GM12878 (cell line): ENCODE measurements around the gene TMEM151A. TPM values are rescaled to one million over a fixed set of nuclear protein-coding genes. Genes with fewer than 3 reads are reported as not detected.

Experiments
- ATAC-seq: fragments of 200-7000 bp; cut with Tn5 transposase; 3 replicates; pipeline ENCODE4 v1.9.1; 2020; ENCODE audit warnings: mild to moderate bottlenecking, moderate library complexity
- BruUV-seq: library from RNA; stranded (reverse); fragments of 400-500 nt; replicated peaks from 2 replicates; lab custom pipeline; 2021; lab: Mats Ljungman, UMichigan
- CTCF ChIA-PET: fragments of 300-600 bp; sonication (Branson Sonifier 250); formaldehyde crosslinking; extraction: SDS; loops from one replicate; lab custom pipeline; 2021; ENCODE audit warnings: inconsistent platforms; lab: Yijun Ruan, JAX
- POLR2A ChIA-PET: fragments of 350-600 bp; formaldehyde crosslinking; extraction: SDS; loops from one replicate; lab custom pipeline; 2021; ENCODE audit warnings: inconsistent platforms; lab: Charles Lee
- RAD21 ChIA-PET: fragments of 300-600 bp; sonication (Branson Sonifier 250); formaldehyde crosslinking; loops from one replicate; lab custom pipeline; 2023; ENCODE audit warnings: antibody characterized with exemption; ENCODE audit not compliant: unreplicated experiment; lab: Charles Lee
- SMC1A ChIA-PET: fragments of 300-600 bp; sonication (Branson Sonifier 250); formaldehyde crosslinking; loops from one replicate; lab custom pipeline; 2023; ENCODE audit not compliant: unreplicated experiment, uncharacterized antibody; lab: Charles Lee
- DNase-seq: peaks from one replicate; pipeline ENCODE4 v3.0.0-alpha.2; 2011; ENCODE audit warnings: low read depth, low spot score
- FAIRE-seq: peaks from 3 replicates; lab custom pipeline; 2011; peaks lifted over from hg19 to GRCh38; lab: Jason Lieb, UNC
- H2AFZ ChIP-seq: 2 replicates; pipeline ENCODE4 v1.6.0; 2011; ENCODE audit warnings: low read depth, low read length, control low read depth; ENCODE audit not compliant: control insufficient read depth
- H3K27ac ChIP-seq: 2 replicates; pipeline ENCODE4 v1.5.1; 2011; ENCODE audit warnings: control low read depth; ENCODE audit not compliant: control insufficient read depth, insufficient read depth
- H3K27me3 ChIP-seq, 2 experiments: replicated peaks in 1 of 2; 2 replicates each; pipeline versions ENCODE4 v1.6.0 to v1.6.1; 2011; ENCODE audit warnings: low read length in 1 of 2; ENCODE audit not compliant: control insufficient read depth in 2 of 2, insufficient read depth in 2 of 2
- H3K36me3 ChIP-seq, 2 experiments: 2 replicates each; pipeline ENCODE4 v1.5.1; 2011; ENCODE audit warnings: low read length in 1 of 2; ENCODE audit not compliant: control insufficient read depth in 2 of 2, insufficient read depth in 2 of 2
- H3K4me1 ChIP-seq: 2 replicates; pipeline ENCODE4 v1.6.1; 2011; ENCODE audit warnings: mild to moderate bottlenecking, low read length, moderate library complexity, mixed read lengths; ENCODE audit not compliant: control insufficient read depth, insufficient read depth
- H3K4me2 ChIP-seq: 2 replicates; pipeline ENCODE4 v1.6.0; 2011; ENCODE audit warnings: control low read depth; ENCODE audit not compliant: control insufficient read depth, insufficient read depth
- H3K4me3 ChIP-seq: fragments of 200-600 bp; sonication (generic); 2 replicates; pipeline ENCODE4 v1.5.1; 2016
- H3K79me2 ChIP-seq: 2 replicates; pipeline ENCODE4 v1.6.0; 2011; ENCODE audit warnings: low read length; ENCODE audit not compliant: control insufficient read depth, insufficient read depth
- H3K9ac ChIP-seq: 2 replicates; pipeline ENCODE4 v1.8.0; 2011; ENCODE audit warnings: low read length, control low read depth, mixed read lengths; ENCODE audit not compliant: control insufficient read depth, insufficient read depth
- H3K9me3 ChIP-seq: replicated peaks from 3 replicates; pipeline ENCODE4 v1.5.1; 2011; ENCODE audit warnings: mild to moderate bottlenecking, low read length; ENCODE audit not compliant: control insufficient read depth, insufficient read depth
- H4K20me1 ChIP-seq: 2 replicates; pipeline ENCODE4 v1.6.0; 2011; ENCODE audit not compliant: control insufficient read depth, insufficient read depth
- CBFB ChIP-seq: IDR thresholded peaks from 2 replicates; pipeline ENCODE4 v1.6.1; 2016; ENCODE audit warnings: antibody characterized with exemption, low read depth
- CBX3 ChIP-seq: fragments of 200-600 bp; sonication (generic); IDR thresholded peaks from 2 replicates; pipeline ENCODE4 v1.6.1; 2016; ENCODE audit warnings: low read depth, borderline replicate concordance
- DPF2 ChIP-seq: fragments of 450-650 bp; IDR thresholded peaks from 2 replicates; pipeline ENCODE4 v1.6.1; 2017; ENCODE audit warnings: mild to moderate bottlenecking
- PAX5 ChIP-seq: IDR thresholded peaks from 2 replicates; pipeline ENCODE4 v1.6.1; 2011; ENCODE audit warnings: low read depth, low read length, borderline replicate concordance
- RAD21 ChIP-seq: IDR thresholded peaks from 2 replicates; pipeline ENCODE4 v1.6.1; 2011; ENCODE audit warnings: mild to moderate bottlenecking, low read depth, low read length, moderate library complexity; ENCODE audit not compliant: insufficient read depth
- SRF ChIP-seq, 2 experiments: IDR thresholded peaks; 2 replicates each; pipeline ENCODE4 v1.6.1; 2011; ENCODE audit warnings: low read depth in 2 of 2, low read length in 2 of 2, mild to moderate bottlenecking in 1 of 2, moderate library complexity in 1 of 2
- TAF1 ChIP-seq: IDR thresholded peaks from 2 replicates; pipeline ENCODE4 v1.6.1; 2011; ENCODE audit warnings: mild to moderate bottlenecking, low read depth, low read length, borderline replicate concordance
- ZNF217 ChIP-seq: fragments of 450-650 bp; IDR thresholded peaks from 2 replicates; pipeline ENCODE4 v1.6.1; 2017; ENCODE audit warnings: antibody characterized with exemption, mild to moderate bottlenecking
- WGBS: methylation state at CpG from one replicate; pipeline ENCODE4 v1.1.6; 2016; ENCODE audit warnings: low lambda C conversion rate; ENCODE audit not compliant: insufficient replicate concordance, insufficient coverage; ENCODE audit errors: missing lambda C conversion rate; 5-methylcytosine and 5-hydroxymethylcytosine counted together
- in situ Hi-C: fragments of 300-500 bp; cut with MboI; formaldehyde crosslinking; loops from 9 replicates; pipeline ENCODE4 v1.14.3; 2018; ENCODE audit warnings: mixed read lengths
- intact Hi-C: fragments of 100-400 bp; cut with micrococcal nuclease; formaldehyde crosslinking; loops from one replicate; pipeline ENCODE4 v1.14.2; 2022; ENCODE audit not compliant: unreplicated experiment
- polyA plus RNA-seq, 11 experiments: library from polyadenylated mRNA; depleted of rRNA in 4 of 11; unstranded in 6 of 11; stranded (reverse) in 5 of 11; fragments of >200 nt; fragmentation: Nextera tagmentation in 4 of 11; fragmentation: Illumina TruSeq in 1 of 11; extraction: Ambion mirVana in 4 of 11; extraction: Trizol in 1 of 11; gene quantifications; 1 replicate in 1 of 11; 2 replicates in 10 of 11; pipeline versions ENCODE4 v1.2.1 to v1.2.3, GENCODE V29; 2011 to 2016; ENCODE audit warnings: inconsistent platforms in 2 of 11, missing spikeins in 2 of 11, low read depth in 1 of 11
- total RNA-seq, 4 experiments: library from RNA; depleted of rRNA in 3 of 4; stranded (reverse); fragments of >200 nt in 3 of 4; fragmentation: Illumina TruSeq in 1 of 4; extraction: Trizol in 1 of 4; gene quantifications; 2 replicates each; pipeline versions ENCODE4 v1.2.1 to v1.2.3, GENCODE V29; 2013 to 2021
- TF ChIP-seq, protein P1 (sequence below): fragments of 450-650 bp; IDR thresholded peaks from 2 replicates; pipeline ENCODE4 v1.6.1; 2017; ENCODE audit warnings: antibody characterized with exemption, mild to moderate bottlenecking, moderate library complexity
- TF ChIP-seq, protein P2 (sequence below): fragments of 450-650 bp; IDR thresholded peaks from 2 replicates; pipeline ENCODE4 v1.6.1; 2017; ENCODE audit warnings: mild to moderate bottlenecking, moderate library complexity
- TF ChIP-seq, protein P3 (sequence below): fragments of 450-650 bp; IDR thresholded peaks from 2 replicates; pipeline ENCODE4 v1.6.1; 2017; ENCODE audit warnings: mild to moderate bottlenecking
- TF ChIP-seq, protein P4 (sequence below): IDR thresholded peaks from 2 replicates; pipeline ENCODE4 v1.6.1; 2011; ENCODE audit warnings: low read depth, low read length, improper control_type of control experiment, borderline replicate concordance

The TMEM151A gene
- total and polyA plus RNA-seq, 10 of the 15 experiments (the other 5 are each of a cell fraction or from before 2014, with no cell fraction given), result not detected

DNA sequence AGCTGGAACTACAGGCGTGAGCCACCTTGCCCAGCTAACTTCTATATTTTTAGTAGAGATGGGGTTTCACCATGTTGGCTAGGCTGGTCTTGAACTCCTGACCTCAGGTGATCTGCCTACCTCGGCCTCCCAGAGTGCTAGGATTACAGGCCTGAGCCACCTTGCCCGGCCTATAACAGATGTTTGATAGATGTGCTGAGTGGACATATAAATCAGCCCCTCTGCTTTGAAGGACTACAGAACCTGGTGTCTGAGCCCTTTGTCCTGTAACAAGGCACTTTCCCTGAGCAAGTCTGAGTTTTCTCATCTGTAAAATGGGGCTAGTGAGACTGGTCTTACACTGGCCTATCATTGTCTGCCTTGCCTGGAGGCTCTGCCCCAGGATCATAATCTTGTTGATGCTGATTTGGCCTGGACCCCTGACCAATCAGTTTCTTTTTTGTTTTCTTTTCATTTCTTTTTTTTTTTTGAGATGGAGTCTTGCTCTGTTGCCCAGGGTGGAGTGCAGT lies 37.5 kb downstream of the TMEM151A start (continued):
- TF ChIP-seq, protein P1, sequence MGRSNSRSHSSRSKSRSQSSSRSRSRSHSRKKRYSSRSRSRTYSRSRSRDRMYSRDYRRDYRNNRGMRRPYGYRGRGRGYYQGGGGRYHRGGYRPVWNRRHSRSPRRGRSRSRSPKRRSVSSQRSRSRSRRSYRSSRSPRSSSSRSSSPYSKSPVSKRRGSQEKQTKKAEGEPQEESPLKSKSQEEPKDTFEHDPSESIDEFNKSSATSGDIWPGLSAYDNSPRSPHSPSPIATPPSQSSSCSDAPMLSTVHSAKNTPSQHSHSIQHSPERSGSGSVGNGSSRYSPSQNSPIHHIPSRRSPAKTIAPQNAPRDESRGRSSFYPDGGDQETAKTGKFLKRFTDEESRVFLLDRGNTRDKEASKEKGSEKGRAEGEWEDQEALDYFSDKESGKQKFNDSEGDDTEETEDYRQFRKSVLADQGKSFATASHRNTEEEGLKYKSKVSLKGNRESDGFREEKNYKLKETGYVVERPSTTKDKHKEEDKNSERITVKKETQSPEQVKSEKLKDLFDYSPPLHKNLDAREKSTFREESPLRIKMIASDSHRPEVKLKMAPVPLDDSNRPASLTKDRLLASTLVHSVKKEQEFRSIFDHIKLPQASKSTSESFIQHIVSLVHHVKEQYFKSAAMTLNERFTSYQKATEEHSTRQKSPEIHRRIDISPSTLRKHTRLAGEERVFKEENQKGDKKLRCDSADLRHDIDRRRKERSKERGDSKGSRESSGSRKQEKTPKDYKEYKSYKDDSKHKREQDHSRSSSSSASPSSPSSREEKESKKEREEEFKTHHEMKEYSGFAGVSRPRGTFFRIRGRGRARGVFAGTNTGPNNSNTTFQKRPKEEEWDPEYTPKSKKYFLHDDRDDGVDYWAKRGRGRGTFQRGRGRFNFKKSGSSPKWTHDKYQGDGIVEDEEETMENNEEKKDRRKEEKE, result no peak
- TF ChIP-seq TAF1, result no peak
- no peak for TF ChIP-seq DPF2
- no peak for TF ChIP-seq CBX3
- no peak for TF ChIP-seq SRF (IDR thresholded peaks at IDR 0.05; ENCODE audit: low read depth in 2 of 2, low read length in 2 of 2)
- TF ChIP-seq, all 136 proteins: peak for 0

DNA sequence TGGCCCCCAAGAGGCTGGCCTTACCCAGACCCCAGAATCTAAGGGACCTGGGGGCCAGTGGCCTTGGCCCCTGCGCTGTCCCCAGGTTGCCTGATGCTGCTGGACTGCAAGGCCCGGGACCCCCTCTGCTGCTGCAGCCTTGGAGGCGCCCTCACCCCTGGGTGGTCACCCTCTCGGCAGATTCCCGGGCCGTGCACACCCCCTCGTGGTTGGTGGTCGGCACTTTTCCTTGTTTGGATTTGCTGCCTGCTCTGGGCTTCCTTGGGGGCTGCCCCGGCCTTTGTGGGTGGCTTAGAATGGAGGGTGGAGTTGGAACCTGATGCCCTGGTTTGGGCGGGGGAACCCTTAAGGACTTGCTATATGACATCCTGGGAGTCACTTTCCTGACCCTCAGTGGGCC lies 39.2 kb downstream of the TMEM151A start:
- intact Hi-C loops (no loop called here), in situ Hi-C loops (no loop called here)
- Histone ChIP-seq H3K36me3 (no peaks in the 10 kb centered on the region), H3K79me2 (no peaks in the 10 kb centered on the region), H2AFZ (no peak overlapping the region), H3K9me3 (no peaks in the 10 kb centered on the region), H3K4me3 (no peak overlapping the region), H3K27ac (no peak overlapping the region), H3K4me1 (peaks cover 10% of the 10 kb centered on the region), H3K27me3 (no peaks in the 10 kb centered on the region), H3K4me2 (no peak overlapping the region), H3K9ac (no peak overlapping the region), H4K20me1 (no peaks in the 10 kb centered on the region)
- ChIA-PET RAD21 (interaction anchor here (1.0 to 3.0 kb wide), 2 partner anchors 19 to 42 kb away, joined by 3 to 19 read pairs; partner anchors contain the start of gene YIF1A), CTCF (interaction anchor here (5.7 kb wide), 1 partner anchor 20 kb away, joined by 96 read pairs; no protein-coding TSS in a partner anchor), POLR2A (interaction anchor here (1.0 to 1.5 kb wide), 2 partner anchors 14 to 33 kb away, joined by 3 read pairs; partner anchors contain the start of gene BRMS1), SMC1A (interaction anchor here (3.9 kb wide), 1 partner anchor 19 kb away, joined by 33 read pairs; no protein-coding TSS in a partner anchor)
- BruUV-seq, result no TSS peak
- DNase-seq (no peak), ATAC-seq (no peak), FAIRE-seq (no peak)
- 37% methylated on average over 10 of the region's 10 CpGs for WGBS
- TF ChIP-seq, protein P2, sequence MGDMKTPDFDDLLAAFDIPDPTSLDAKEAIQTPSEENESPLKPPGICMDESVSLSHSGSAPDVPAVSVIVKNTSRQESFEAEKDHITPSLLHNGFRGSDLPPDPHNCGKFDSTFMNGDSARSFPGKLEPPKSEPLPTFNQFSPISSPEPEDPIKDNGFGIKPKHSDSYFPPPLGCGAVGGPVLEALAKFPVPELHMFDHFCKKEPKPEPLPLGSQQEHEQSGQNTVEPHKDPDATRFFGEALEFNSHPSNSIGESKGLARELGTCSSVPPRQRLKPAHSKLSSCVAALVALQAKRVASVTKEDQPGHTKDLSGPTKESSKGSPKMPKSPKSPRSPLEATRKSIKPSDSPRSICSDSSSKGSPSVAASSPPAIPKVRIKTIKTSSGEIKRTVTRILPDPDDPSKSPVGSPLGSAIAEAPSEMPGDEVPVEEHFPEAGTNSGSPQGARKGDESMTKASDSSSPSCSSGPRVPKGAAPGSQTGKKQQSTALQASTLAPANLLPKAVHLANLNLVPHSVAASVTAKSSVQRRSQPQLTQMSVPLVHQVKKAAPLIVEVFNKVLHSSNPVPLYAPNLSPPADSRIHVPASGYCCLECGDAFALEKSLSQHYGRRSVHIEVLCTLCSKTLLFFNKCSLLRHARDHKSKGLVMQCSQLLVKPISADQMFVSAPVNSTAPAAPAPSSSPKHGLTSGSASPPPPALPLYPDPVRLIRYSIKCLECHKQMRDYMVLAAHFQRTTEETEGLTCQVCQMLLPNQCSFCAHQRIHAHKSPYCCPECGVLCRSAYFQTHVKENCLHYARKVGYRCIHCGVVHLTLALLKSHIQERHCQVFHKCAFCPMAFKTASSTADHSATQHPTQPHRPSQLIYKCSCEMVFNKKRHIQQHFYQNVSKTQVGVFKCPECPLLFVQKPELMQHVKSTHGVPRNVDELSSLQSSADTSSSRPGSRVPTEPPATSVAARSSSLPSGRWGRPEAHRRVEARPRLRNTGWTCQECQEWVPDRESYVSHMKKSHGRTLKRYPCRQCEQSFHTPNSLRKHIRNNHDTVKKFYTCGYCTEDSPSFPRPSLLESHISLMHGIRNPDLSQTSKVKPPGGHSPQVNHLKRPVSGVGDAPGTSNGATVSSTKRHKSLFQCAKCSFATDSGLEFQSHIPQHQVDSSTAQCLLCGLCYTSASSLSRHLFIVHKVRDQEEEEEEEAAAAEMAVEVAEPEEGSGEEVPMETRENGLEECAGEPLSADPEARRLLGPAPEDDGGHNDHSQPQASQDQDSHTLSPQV, result no peak
- TF ChIP-seq, protein P3, sequence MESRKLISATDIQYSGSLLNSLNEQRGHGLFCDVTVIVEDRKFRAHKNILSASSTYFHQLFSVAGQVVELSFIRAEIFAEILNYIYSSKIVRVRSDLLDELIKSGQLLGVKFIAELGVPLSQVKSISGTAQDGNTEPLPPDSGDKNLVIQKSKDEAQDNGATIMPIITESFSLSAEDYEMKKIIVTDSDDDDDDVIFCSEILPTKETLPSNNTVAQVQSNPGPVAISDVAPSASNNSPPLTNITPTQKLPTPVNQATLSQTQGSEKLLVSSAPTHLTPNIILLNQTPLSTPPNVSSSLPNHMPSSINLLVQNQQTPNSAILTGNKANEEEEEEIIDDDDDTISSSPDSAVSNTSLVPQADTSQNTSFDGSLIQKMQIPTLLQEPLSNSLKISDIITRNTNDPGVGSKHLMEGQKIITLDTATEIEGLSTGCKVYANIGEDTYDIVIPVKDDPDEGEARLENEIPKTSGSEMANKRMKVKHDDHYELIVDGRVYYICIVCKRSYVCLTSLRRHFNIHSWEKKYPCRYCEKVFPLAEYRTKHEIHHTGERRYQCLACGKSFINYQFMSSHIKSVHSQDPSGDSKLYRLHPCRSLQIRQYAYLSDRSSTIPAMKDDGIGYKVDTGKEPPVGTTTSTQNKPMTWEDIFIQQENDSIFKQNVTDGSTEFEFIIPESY, result no peak
- TF ChIP-seq ZNF217 (no peak), RAD21 (no peak), CBFB (no peak), PAX5 (no peak)
- TF ChIP-seq, protein P4, sequence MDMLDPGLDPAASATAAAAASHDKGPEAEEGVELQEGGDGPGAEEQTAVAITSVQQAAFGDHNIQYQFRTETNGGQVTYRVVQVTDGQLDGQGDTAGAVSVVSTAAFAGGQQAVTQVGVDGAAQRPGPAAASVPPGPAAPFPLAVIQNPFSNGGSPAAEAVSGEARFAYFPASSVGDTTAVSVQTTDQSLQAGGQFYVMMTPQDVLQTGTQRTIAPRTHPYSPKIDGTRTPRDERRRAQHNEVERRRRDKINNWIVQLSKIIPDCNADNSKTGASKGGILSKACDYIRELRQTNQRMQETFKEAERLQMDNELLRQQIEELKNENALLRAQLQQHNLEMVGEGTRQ, result no peak
